HG03558 (cell line): Measurements from ENCODE around the gene KCTD11.
A peak's percentile ranks its signal among the peaks of the same experiment; 100 is the strongest.
"Not testable (repeated sequence)": the region's sequence is repeated elsewhere in the genome, so short reads cannot be mapped to it uniquely, and the experiment has no call there.

ENCODE experiments used
- ATAC-seq: cut with Tn5 transposase; IDR thresholded peaks from one replicate; pipeline ENCODE4 v1.9.1; 2021; ENCODE audit warnings: moderate number of reproducible peaks; ENCODE audit not compliant: unreplicated experiment; ENCODE audit errors: extremely low read depth

KCTD11 gene

DNA sequence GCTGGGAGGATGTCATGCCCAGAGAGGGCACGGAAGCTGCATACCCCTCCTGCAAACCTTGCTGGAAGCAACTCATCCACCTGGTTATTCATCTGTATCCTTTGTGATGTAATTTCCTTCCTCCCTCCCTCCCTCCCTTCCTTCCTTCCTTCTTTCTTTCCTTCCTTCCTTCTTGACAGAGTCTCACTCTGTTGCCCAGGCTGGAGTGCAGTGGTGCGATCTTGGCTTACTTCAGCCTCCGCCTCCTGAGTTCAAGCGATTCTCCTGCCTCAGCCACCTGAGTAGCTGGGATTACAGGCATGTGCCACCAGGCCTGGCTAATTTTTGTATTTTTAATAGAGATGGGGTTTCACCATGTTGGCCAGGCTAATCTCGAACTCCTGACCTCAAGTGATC lies 16.6 kb downstream of the KCTD11 start:
- ATAC-seq, result not testable (repeated sequence)

GRCh38 chr17:7369825-7370224 lies 17.9 kb downstream of the KCTD11 start:
- ATAC-seq, result no peak

DNA sequence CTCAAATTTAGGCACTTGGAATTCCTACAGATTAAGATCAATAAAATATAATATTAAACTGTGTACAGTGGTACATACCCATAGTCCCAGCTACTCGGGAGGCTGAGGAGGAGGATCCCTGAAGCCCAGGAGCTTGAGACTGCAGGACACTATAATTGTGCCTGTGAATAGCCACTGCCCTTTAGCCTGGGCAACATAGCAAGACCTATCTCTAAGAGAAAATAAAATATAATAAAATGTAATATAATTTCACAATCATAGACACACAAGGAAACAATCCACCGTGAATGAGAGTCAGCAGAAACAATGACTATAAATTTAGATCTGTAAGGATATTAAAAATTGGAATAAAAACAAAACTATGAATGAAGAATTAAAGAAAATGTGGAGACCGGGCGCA lies 18.9 kb downstream of the KCTD11 start:
- no peak for ATAC-seq

- ATAC-seq, result no peak
Measured at GRCh38 chr17:7374353-7374752, 22.4 kb downstream of the KCTD11 start.

- no peak for ATAC-seq
Measured at GRCh38 chr17:7379134-7379533, 27.2 kb downstream of the KCTD11 start.

DNA sequence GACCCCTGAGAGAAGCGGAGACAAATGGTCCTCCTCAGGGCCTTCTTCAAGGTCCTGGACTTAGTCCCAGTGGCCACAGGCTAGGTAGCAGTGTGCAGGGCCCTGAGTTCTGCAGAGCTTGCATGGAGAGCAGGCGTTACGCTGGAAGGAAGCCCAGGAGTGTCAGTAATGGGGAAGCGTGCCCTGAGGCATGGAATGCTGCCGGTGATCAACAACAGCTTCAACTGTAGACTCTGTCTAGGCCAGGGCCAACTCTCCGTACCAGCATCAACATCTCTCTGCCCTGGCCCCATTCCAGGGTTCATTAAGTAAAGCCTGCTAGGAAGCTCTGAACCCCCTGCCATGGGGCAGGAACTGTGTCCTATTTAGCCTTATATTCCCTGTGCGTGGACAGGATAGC lies 28.4 kb downstream of the KCTD11 start:
- no peak for ATAC-seq

DNA sequence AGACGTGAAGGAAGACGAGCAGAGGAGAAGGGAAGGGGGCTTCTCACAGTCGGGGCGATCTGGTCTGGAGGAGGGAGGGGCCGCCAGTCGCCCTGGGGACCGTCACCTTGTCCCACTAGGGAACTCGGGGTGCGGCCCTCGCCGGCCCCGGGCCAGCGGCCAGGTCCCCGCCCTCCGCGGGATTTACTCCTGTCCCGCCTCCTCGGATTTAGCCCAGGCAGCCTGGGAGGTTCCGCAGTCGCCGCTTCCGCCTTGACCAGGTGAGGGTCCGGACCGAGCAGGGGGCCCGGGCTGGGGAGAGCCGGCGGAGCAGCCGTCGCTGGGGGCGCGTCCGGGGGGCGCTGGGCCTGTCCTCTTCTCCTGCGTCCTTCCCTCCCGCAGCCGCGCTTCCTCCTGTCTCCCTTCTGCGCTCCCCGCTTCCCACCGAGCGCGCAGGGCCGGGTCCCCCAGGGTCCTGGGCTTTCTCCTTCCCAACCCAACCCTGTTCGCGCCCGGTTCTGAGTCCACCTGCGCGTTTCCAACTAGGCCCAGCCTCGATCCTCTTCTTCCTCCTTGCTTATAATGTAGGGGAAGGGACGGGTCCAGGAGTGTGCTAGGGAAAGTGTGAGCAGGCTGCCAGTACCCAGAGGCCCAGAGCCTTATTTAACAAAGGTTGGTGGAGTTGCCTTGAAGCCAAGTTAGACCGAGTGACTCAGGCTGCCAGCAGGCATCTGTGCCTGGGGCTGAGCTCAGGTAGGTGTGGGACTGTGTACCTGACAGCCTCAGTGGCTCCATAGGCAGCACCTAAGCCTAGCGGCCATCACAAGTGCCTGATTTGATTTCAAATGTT lies 29.1 kb downstream of the KCTD11 start, which contains the start of gene TNK1:
TSS of gene TNK1 (plus strand) at position 235 of the 829 bp plus-strand sequence. CDS start 1,838 bp downstream, outside the sequence.
- ATAC-seq, result no peak

- ATAC-seq, result no peak
Measured at GRCh38 chr17:7382901-7383300, 30.9 kb downstream of the KCTD11 start.

DNA sequence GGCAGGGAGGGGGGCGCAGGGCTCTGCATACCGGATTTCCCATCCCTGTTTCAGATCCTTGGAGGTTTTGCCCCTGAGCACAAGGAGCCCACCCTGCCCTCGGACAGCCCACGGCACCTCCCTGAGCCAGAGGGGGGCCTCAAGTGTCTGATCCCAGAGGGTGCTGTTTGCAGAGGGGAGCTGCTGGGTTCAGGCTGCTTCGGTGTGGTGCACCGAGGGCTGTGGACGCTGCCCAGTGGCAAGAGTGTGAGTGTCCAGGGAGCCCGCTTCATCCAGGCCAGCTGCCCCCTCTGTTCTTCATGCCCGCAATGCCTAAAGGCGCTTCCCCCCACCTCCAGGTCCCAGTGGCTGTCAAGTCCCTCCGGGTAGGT lies 31.4 kb downstream of the KCTD11 start:
- no peak for ATAC-seq

- ATAC-seq, result no peak
Measured at GRCh38 chr17:7383742-7384488, 32.0 kb downstream of the KCTD11 start.

GRCh38 chr17:7384489-7385081 lies 32.6 kb downstream of the KCTD11 start:
- no peak for ATAC-seq

GRCh38 chr17:7388856-7389255 lies 36.9 kb downstream of the KCTD11 start:
- no peak for ATAC-seq

GRCh38 chr17:7389924-7390910 lies 38.3 kb downstream of the KCTD11 start:
- no peak for ATAC-seq

DNA sequence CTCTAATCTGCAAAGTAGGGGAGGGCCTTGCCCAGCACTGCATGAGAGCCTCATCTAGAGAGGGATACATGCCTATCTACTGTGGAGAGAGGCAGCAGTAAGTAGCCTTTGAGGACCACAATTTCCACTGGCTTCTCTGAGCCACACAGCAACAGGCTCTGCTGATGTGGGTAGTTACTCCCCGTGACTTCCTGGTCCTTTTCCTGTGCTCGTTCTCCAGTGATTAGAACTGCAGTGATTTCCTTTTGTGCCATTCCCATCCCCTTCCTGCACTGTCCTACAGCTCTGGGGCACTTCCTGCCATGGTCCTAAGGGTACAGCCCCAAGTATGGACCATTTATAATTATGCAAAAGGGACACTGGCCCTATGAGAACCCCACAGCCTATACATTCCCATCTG lies 39.3 kb downstream of the KCTD11 start:
- no peak for ATAC-seq

DNA sequence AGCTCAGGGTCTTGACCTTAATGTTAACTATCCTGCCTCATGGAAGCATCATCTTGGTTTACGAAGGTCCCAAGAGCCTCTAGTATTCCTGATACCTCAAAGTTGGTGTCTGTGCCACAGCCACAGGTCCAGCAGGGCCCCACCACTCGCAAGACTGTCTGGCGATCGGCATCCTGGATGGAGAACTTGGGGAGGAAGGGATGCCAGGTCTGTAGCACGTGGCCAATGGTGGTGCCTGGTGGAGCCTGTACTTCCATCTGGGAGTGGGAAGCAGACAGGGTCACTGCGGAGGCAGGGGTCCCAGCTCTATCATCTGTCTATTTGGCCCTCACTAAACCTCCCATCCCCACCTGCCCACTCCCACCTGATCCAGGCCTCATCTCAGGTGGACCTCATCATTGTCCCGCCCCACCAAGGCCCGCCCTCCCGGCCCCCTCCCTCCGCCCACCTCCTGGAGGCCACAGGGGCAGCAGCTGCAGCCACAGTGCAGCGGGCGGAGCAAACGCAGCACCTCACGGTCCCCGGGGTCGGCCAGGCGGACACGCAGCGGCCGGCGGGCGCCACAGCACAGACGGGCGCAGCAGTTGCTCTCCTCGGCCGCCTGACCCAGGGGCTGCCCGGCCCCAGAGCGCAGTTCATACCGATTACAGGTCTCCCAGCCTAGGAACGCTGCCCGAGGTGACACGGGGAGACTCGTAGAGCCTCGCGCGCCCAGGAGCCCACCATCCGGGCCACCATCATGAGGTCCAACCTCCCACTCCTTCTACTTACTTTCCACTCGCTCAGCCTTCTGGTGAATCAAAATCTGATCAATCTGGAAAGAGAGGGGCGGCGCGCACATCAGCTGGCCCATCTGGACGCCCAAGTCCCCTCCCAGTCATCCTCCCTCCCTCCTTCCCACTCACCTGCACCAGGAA lies 41.0 kb downstream of the KCTD11 start:
- no peak for ATAC-seq

- peak; percentile 13 for ATAC-seq
Measured at GRCh38 chr17:7393613-7394451, 41.9 kb downstream of the KCTD11 start.

GRCh38 chr17:7394452-7395191 lies 42.7 kb downstream of the KCTD11 start, which contains the start of gene PLSCR3:
PLSCR3 (minus strand) TSS chr17:7394525; CDS start chr17:7394110, 415 bp downstream.
- peak; percentile 45 for ATAC-seq
